Aorta (tissue), 5 donors: ENCODE measurements around the gene CNTN1. TPM values are rescaled to one million over a fixed set of nuclear protein-coding genes. Genes with fewer than 3 reads are reported as not detected.

ENCODE experiments used
- ATAC-seq: fragments of 200-7000 bp; cut with Tn5 transposase; one replicate; pipeline ENCODE4 v1.9.1; 2022; ENCODE audit warnings: moderate library complexity; ENCODE audit not compliant: low FRiP score
- DNase-seq, 2 donors: peaks; one replicate each; pipeline ENCODE4 v3.0.0-alpha.2; 2020
- H3K27ac ChIP-seq, 2 donors: one replicate each; pipeline ENCODE4 v1.5.1; 2013; ENCODE audit warnings: low read length in 2 of 2, mild to moderate bottlenecking in 2 of 2, moderate library complexity in 2 of 2, control low read depth in 1 of 2, inconsistent platforms in 1 of 2, low read depth in 1 of 2
- H3K27me3 ChIP-seq, 2 donors: one replicate each; pipeline ENCODE4 v1.6.1; 2013; ENCODE audit warnings: control low read depth in 1 of 2, low read length in 1 of 2, mild to moderate bottlenecking in 1 of 2, moderate library complexity in 1 of 2; ENCODE audit not compliant: insufficient read depth in 2 of 2, control insufficient read depth in 1 of 2
- H3K36me3 ChIP-seq, 2 donors: one replicate each; pipeline ENCODE4 v1.6.1; 2013; ENCODE audit warnings: control low read depth in 1 of 2, low read length in 1 of 2, mild to moderate bottlenecking in 1 of 2; ENCODE audit not compliant: insufficient read depth in 2 of 2, control insufficient read depth in 1 of 2
- H3K4me1 ChIP-seq, 2 donors: one replicate each; pipeline ENCODE4 v1.6.1; 2013; ENCODE audit warnings: low read length in 2 of 2, control low read depth in 1 of 2, mild to moderate bottlenecking in 1 of 2, moderate library complexity in 1 of 2; ENCODE audit not compliant: insufficient read depth in 2 of 2, control insufficient read depth in 1 of 2
- H3K4me3 ChIP-seq, 2 donors: one replicate each; pipeline ENCODE4 v1.5.1; 2013; ENCODE audit warnings: low read length in 2 of 2, control low read depth in 1 of 2, mild to moderate bottlenecking in 1 of 2
- H3K9me3 ChIP-seq: one replicate; pipeline ENCODE4 v1.6.1; 2013; ENCODE audit warnings: mild to moderate bottlenecking, low read length; ENCODE audit not compliant: control insufficient read depth
- WGBS, 2 donors: extraction: QIAGEN DNeasy Blood & Tissue Kit; methylation state at CpG; one replicate each; pipeline ENCODE4 v1.1.7; 2013; 5-methylcytosine and 5-hydroxymethylcytosine counted together
- intact Hi-C, 2 donors: fragments of 100-400 bp; cut with DNase I; formaldehyde crosslinking; loops; one replicate each; pipeline versions ENCODE4 v1.14.2 to v1.15.0; 2022
- polyA plus RNA-seq, 2 donors: library from polyadenylated mRNA; stranded (reverse); fragments of 200-250 nt; gene quantifications; one replicate each; pipeline ENCODE4 v1.2.3, GENCODE V29; 2013
- total RNA-seq, 2 donors: library from RNA; stranded (reverse); fragmentation: NEBNext Ultra II Directional; extraction: Animal tissue kit (Norgen Biotek cat#: 25700); gene quantifications; one replicate each; pipeline ENCODE4 v1.2.1, GENCODE V29; 2021
- donor health status: healthy with polysubstance abuse.
- donor health status: Bipolar disorder and iron deficiency.
- donor health status: DM: no; HTN: no; CAD: no.
- donor health status: DM: no; HTN: no; CAD: no.
- donor health status: DM: yes; HTN: yes; CAD: no.

CNTN1 gene
- total and polyA plus RNA-seq, 4 donors = 1.0 to 23.0 (median 9.0) TPM

DNA sequence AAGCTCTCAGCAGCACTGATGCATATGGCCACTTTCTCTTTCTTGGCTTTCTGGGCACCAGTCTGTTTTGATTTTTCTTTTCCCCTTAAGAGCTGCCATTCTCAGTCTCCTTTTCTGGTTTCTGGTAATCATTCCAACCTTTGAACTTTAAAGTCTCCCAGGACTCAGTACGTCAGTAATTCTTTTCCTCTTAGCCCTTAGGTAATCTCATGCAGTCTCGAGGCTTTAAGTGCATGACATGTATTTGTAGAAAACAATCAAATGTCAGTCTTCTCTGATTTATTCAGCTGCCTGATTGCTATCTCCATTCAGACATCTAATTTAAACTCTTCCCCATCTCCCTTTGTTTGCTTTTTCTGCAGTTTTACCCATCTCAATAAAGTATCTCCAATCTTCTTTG lies 356.8 kb downstream of the CNTN1 start:
- 33 to 57% methylated on average over 2 of the region's 2 CpGs for WGBS, 2 donors
- no peak overlapping the region for H3K27ac ChIP-seq
- H3K27me3 ChIP-seq = no peaks in the 10 kb centered on the region
- DNase-seq = no peak
- intact Hi-C loops = no loop called here
- no peaks in the 10 kb centered on the region for H3K36me3 ChIP-seq
- H3K4me1 ChIP-seq = no peaks in the 10 kb centered on the region
- no peaks in the 10 kb centered on the region for H3K9me3 ChIP-seq
- no peak for ATAC-seq
- H3K4me3 ChIP-seq = no peak overlapping the region

GRCh38 chr12:41051954-41052353 lies 359.7 kb downstream of the CNTN1 start:
- ATAC-seq (no peak), DNase-seq (no peak)
- no peak overlapping the region for H3K4me3 ChIP-seq
- no peak overlapping the region for H3K27ac ChIP-seq
- 5 to 7% methylated on average over 2 of the region's 2 CpGs for WGBS, 2 donors
- intact Hi-C loops = no loop called here
- no peaks in the 10 kb centered on the region for H3K9me3 ChIP-seq
- H3K36me3 ChIP-seq = no peaks in the 10 kb centered on the region
- peaks cover 0 to 2% of the 10 kb centered on the region in 2 donors for H3K4me1 ChIP-seq
- no peaks in the 10 kb centered on the region for H3K27me3 ChIP-seq

- Histone ChIP-seq H3K36me3 (no peaks in the 10 kb centered on the region), H3K27ac (no peak overlapping the region), H3K9me3 (no peaks in the 10 kb centered on the region), H3K4me3 (no peak overlapping the region), H3K4me1 (peaks cover 0 to 2% of the 10 kb centered on the region in 2 donors), H3K27me3 (no peaks in the 10 kb centered on the region)
- intact Hi-C loops = no loop called here
- WGBS, 2 donors = 4% methylated on average over 1 of the region's 1 CpG
- no peak for ATAC-seq
- DNase-seq = no peak
These were observed 360.2 kb downstream of the CNTN1 start for GRCh38 chr12:41052441-41052840.

GRCh38 chr12:41053046-41053445 lies 360.8 kb downstream of the CNTN1 start:
- intact Hi-C loops = no loop called here
- Histone ChIP-seq H3K27me3 (no peaks in the 10 kb centered on the region), H3K36me3 (no peaks in the 10 kb centered on the region), H3K4me3 (no peak overlapping the region), H3K9me3 (no peaks in the 10 kb centered on the region), H3K27ac (no peak overlapping the region), H3K4me1 (peaks cover 0 to 2% of the 10 kb centered on the region in 2 donors)
- DNase-seq (no peak), ATAC-seq (no peak)
- WGBS, 2 donors = 4 to 11% methylated on average over 1 of the region's 1 CpG

DNA sequence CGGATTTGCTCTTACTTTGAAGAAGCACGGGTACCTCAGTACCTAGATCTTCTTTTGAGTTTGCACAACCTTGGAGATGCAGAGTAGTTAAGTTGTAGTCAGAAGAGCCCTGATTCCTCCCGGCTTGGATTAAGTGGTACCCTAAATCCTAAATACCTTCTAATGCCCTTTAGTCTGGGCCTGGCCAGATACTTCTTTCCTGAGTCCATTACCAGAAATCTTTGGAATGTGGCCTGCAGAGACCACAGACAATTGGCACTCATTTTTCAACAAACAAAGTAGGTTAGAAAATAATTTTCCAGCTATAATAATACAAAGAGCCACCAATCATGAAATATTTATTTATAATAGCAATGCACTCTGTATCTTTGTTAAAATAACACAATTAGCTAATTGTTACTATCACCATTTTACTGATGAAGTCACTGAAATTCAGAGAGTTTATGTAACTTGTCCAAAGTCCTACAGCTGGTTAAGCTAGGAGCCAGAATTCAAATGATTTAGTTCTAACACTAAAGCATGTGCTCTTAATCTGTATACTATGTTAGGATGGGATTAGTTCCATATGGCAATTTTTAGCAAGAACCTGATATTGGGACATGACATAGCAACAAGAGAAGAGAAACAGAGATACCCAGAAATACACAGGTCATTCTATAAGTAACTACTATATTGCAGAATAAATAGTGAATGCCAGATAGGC lies 363.8 kb downstream of the CNTN1 start:
- Histone ChIP-seq H3K36me3 (no peaks in the 10 kb centered on the region), H3K9me3 (no peaks in the 10 kb centered on the region), H3K4me3 (no peak overlapping the region), H3K27ac (peak overlapping the region; percentile 4 to 19), H3K4me1 (peaks cover 0 to 2% of the 10 kb centered on the region in 2 donors), H3K27me3 (no peaks in the 10 kb centered on the region)
- DNase-seq = no peak
- intact Hi-C loops = no loop called here
- no peak for ATAC-seq
- 50 to 60% methylated on average over 3 of the region's 3 CpGs for WGBS, 2 donors

GRCh38 chr12:41058266-41058665 lies 366.0 kb downstream of the CNTN1 start:
- ATAC-seq = no peak

DNA sequence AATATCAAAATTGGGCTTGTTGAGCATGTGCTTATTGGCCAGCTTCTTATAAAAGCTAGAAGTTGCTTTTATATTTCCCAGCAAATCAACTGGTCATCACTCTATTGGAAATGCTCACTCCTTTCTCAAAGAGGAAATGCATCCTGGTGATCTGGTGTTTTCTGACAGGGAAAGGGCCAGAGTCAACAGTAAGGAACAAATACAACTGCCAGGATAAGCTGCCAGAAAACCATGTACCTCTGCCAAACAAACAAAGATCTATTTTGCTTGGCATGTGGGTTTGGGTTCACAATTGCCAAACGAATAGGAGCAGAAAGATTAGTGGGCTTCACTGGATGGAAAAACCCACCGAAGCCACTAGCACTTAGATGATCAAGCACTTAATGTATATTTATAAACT lies 369.0 kb downstream of the CNTN1 start:
- DNase-seq = no peak
- no peak overlapping the region for H3K4me3 ChIP-seq
- intact Hi-C loops = no loop called here
- WGBS, 2 donors = 2 to 6% methylated on average over 2 of the region's 2 CpGs
- H3K36me3 ChIP-seq = no peaks in the 10 kb centered on the region
- H3K4me1 ChIP-seq = peaks cover 1 to 4% of the 10 kb centered on the region in 2 donors
- no peaks in the 10 kb centered on the region for H3K9me3 ChIP-seq
- no peaks in the 10 kb centered on the region for H3K27me3 ChIP-seq
- H3K27ac ChIP-seq = no peak overlapping the region
- ATAC-seq = peak; percentile 36

More at GRCh38 chr12:41058266-41058665, 366.0 kb downstream of the CNTN1 start:
- H3K36me3 ChIP-seq = no peaks in the 10 kb centered on the region
- no peak overlapping the region for H3K4me3 ChIP-seq
- intact Hi-C loops = no loop called here
- no peak for DNase-seq
- no peak overlapping the region for H3K27ac ChIP-seq
- H3K9me3 ChIP-seq = no peaks in the 10 kb centered on the region
- H3K27me3 ChIP-seq = no peaks in the 10 kb centered on the region
- H3K4me1 ChIP-seq = peaks cover 1 to 6% of the 10 kb centered on the region in 2 donors

DNA sequence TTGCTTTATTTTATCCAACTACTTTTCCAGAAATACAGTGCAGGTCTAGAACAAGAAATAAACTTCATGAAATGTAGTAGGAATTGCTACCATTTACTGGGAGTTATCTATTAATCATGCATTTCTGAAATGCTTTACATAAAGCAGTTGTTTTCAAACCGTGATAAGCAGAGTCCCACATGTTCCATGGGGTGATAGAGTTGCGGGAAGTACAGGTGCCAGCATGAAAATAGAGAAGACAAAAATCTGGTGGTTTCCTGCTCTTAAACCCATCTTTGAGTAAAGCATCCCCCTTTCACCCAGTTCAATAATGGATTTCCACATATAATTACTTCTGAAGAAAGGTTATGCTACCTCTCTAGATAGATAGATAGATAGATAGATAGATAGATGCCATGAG lies 372.2 kb downstream of the CNTN1 start:
- no peak overlapping the region for H3K27ac ChIP-seq
- H3K4me3 ChIP-seq = no peak overlapping the region
- DNase-seq (no peak), ATAC-seq (no peak)
- no peaks in the 10 kb centered on the region for H3K27me3 ChIP-seq
- no peaks in the 10 kb centered on the region for H3K36me3 ChIP-seq
- peaks cover 1 to 4% of the 10 kb centered on the region in 2 donors for H3K4me1 ChIP-seq
- 24 to 47% methylated on average over 2 of the region's 2 CpGs for WGBS, 2 donors
- H3K9me3 ChIP-seq = no peaks in the 10 kb centered on the region
- intact Hi-C loops = no loop called here

- intact Hi-C loops = no loop called here
- Histone ChIP-seq H3K9me3 (no peaks in the 10 kb centered on the region), H3K27ac (no peak overlapping the region), H3K4me1 (no peaks in the 10 kb centered on the region), H3K27me3 (no peaks in the 10 kb centered on the region), H3K4me3 (no peak overlapping the region), H3K36me3 (no peaks in the 10 kb centered on the region)
- ATAC-seq (no peak), DNase-seq (no peak)
- WGBS, 2 donors = 62 to 65% methylated on average over 3 of the region's 3 CpGs
These were observed 375.9 kb downstream of the CNTN1 start for GRCh38 chr12:41067941-41068645.
